Measurements from ENCODE around the gene PRDM16. TPM values are rescaled to one million over a fixed set of nuclear protein-coding genes. Genes with fewer than 3 reads are reported as not detected.
"Not testable (repeated sequence)": the region's sequence is repeated elsewhere in the genome, so short reads cannot be mapped to it uniquely, and the experiment has no call there.

Gene PRDM16
- total RNA-seq, 4 donors from 2014 or later: 15.7 to 54.3 (median 27.6) TPM

DNA sequence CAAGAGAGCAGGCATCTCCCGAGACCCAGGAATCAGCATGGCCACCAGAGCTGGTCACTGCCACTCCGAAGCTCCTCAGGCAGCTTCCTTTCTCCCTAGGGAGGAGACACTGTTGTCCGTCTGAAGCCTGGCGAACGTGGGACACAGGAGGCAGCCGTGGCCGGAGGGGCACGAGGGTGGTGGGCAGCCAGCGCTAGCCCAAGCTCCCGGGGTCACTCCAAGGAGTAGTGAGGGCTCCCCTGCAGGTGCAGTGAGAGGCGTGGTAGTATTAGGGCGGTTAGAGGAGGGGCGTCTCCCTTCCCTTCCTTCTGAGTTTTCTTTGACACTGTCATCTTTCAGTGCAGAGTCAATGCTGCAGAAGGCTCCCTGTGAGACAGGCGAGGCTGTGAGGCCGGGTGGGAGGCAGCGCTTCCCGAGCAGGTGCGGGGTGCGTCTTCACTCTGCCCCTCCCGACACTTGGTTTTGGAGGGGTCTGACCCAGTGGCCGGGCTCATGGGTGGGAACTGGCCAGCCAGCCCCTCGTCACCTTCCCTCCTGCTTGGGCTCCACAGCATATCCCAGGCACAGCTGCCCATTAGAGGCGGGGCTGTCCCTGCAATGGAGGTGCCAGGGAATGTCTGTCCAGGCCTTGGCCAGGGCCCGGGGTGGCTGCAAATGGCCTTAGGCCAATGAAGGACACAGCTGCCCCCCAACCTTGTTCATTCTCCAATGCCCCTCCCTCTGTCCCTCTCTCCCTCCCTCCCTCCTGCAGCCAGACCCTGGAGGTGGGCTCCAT is 213.8 kb downstream of the PRDM16 start:
- WGBS, 2 donors: 92% methylated on average over 20 of the region's 24 CpGs
- intact Hi-C loops (cut with DNase I): no loop called here

DNA sequence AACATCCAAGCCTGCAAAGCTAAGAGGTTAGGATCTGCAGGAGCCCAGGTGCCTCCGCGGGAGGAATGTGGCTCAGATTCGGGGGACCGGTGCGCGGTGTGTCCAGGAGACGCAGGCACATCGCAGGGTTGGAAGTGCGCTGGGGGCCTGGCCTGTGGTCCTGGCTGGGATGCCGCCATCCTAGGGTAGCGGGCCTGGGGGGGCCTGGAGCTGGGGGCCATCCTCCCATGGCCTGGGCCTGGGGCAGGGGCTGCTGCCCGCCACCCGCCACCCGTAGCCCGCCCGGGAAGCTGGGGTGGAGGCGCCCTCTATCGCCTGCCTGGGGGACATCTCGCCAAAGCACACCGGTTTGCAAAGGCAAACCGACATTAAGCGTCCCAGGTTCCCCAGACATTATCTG is 214.8 kb downstream of the PRDM16 start:
- intact Hi-C loops (cut with DNase I): no loop called here
- Histone ChIP-seq H3K36me3 (no peaks in the 10 kb centered on the region), H3K4me3 (replicated peaks in 1 of 3) (no peak overlapping the region), H3K9me3 (no peaks in the 10 kb centered on the region), H3K27me3 (no peaks in the 10 kb centered on the region), H3K27ac (no peak overlapping the region), H3K4me1 (peaks cover 14 to 27% of the 10 kb centered on the region in 2 donors)
- TF ChIP-seq, protein P1, sequence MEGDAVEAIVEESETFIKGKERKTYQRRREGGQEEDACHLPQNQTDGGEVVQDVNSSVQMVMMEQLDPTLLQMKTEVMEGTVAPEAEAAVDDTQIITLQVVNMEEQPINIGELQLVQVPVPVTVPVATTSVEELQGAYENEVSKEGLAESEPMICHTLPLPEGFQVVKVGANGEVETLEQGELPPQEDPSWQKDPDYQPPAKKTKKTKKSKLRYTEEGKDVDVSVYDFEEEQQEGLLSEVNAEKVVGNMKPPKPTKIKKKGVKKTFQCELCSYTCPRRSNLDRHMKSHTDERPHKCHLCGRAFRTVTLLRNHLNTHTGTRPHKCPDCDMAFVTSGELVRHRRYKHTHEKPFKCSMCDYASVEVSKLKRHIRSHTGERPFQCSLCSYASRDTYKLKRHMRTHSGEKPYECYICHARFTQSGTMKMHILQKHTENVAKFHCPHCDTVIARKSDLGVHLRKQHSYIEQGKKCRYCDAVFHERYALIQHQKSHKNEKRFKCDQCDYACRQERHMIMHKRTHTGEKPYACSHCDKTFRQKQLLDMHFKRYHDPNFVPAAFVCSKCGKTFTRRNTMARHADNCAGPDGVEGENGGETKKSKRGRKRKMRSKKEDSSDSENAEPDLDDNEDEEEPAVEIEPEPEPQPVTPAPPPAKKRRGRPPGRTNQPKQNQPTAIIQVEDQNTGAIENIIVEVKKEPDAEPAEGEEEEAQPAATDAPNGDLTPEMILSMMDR (IDR thresholded peaks at IDR 0.05): peak; percentile 35 to 79 (median 62)
- TF ChIP-seq POLR2A (IDR thresholded peaks at IDR 0.05): no peak
- DNase-seq: peak; percentile 50 to 63
- WGBS, 2 donors: 29 to 39% methylated on average over 22 of the region's 22 CpGs

More for the DNA sequence above, 213.8 kb downstream of the PRDM16 start:
- no peaks in the 10 kb centered on the region for H3K27me3 ChIP-seq
- H3K27ac ChIP-seq: peak overlapping the region in 2 of 3 donors; percentile 32 to 50
- DNase-seq: no peak
- peaks cover 25 to 37% of the 10 kb centered on the region in 2 donors for H3K4me1 ChIP-seq
- H3K36me3 ChIP-seq: no peaks in the 10 kb centered on the region
- no peaks in the 10 kb centered on the region for H3K9me3 ChIP-seq
- TF ChIP-seq POLR2A (IDR thresholded peaks at IDR 0.05): no peak
- TF ChIP-seq, protein P1 (IDR thresholded peaks at IDR 0.05): no peak
- H3K4me3 ChIP-seq (replicated peaks in 1 of 3): no peak overlapping the region

DNA sequence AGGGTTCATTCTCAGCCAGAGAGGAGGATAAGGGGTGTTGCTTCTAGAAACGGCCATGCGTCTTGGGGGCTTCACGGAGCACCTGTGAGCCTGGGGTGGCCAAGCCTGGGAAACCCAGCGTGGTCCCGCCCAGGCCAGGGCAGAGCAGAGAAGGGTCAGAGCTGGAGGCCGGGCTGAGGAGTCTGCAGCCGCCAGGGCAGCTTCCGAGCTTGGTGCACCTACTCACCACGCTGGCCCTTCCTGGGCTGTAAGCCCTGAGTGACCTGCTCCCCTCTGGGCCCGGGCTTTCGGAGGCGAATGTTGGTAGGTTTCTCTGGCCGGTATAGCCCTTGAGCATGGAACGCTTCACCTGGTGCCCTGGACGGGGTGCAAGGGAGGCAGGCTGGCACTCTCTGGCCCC is 215.7 kb downstream of the PRDM16 start:
- no peak for DNase-seq
- 90 to 97% methylated on average over 7 to 9 of the region's 15 CpGs for WGBS, 2 donors
- Histone ChIP-seq H3K9me3 (no peaks in the 10 kb centered on the region), H3K27me3 (no peaks in the 10 kb centered on the region), H3K4me3 (replicated peaks in 1 of 3) (no peak overlapping the region), H3K4me1 (peaks cover 8 to 19% of the 10 kb centered on the region in 2 donors), H3K36me3 (no peaks in the 10 kb centered on the region), H3K27ac (no peak overlapping the region)
- TF ChIP-seq POLR2A (IDR thresholded peaks at IDR 0.05): no peak
- TF ChIP-seq, protein P1 (IDR thresholded peaks at IDR 0.05): no peak
- intact Hi-C loops (cut with DNase I): loop anchor here (5.0 kb wide), 1 partner anchor 217 kb away; the partner anchor contains the start of gene PRDM16

DNA sequence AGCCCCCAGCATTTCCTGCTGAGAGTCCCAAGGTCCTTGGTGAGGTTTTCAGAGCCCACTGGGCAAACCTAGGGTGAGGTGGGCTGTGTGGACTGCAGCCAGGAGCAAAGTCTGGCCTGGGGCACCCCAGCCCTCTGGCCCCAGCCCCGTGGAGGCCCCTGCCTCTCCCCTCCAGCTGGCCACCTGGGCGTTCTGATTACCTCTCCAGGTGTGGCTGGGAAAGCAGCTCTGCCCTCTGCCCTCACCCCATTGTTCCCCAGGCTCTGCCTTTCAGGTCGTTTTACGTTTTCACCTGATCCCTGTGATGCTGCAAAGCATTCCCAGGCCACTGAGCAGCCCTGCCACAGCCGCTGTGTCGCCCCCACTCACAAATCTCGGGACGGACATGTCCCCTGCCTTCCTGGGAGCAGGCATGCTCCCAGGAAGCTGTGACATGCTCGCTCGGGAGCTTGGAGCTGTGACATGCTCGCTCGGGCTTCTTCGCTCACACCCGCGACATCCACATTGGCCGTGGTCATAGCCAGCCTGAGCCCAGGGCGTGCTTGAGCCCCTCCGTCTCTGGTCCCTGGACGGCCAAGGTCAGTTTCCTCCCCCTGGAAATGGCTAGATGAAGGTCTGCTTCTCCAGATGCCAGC is 216.2 kb downstream of the PRDM16 start:
- no peak for DNase-seq
- Histone ChIP-seq H3K4me1 (peaks cover 8 to 19% of the 10 kb centered on the region in 2 donors), H3K27me3 (no peaks in the 10 kb centered on the region), H3K27ac (no peak overlapping the region), H3K9me3 (no peaks in the 10 kb centered on the region), H3K4me3 (replicated peaks in 1 of 3) (no peak overlapping the region), H3K36me3 (no peaks in the 10 kb centered on the region)
- TF ChIP-seq, protein P1 (IDR thresholded peaks at IDR 0.05): no peak
- TF ChIP-seq POLR2A (IDR thresholded peaks at IDR 0.05): no peak
- WGBS, 2 donors: 84 to 89% methylated on average over 16 to 19 of the region's 19 CpGs
- intact Hi-C loops (cut with DNase I): loop anchor here (5.0 kb wide), 1 partner anchor 218 kb away; the partner anchor contains the start of gene PRDM16

DNA sequence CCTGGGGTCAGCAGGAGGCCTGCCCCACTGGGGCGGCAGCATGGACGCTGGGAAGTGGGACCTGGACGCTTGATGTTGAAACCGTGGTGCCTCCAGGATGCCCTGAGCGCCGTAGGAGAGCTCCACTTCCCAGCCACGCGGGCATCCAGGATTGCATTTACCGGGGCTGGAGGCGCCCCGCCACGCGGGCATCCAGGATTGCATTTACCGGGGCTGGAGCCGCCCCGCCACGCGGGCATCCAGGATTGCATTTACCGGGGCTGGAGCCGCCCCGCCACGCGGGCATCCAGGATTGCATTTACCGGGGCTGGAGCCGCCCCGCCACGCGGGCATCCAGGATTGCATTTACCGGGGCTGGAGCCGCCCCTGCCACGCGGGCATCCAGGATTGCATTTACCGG is 218.1 kb downstream of the PRDM16 start:
- intact Hi-C loops (cut with DNase I): loop anchor here (5.0 kb wide), 1 partner anchor 220 kb away; the partner anchor contains the start of gene PRDM16
- H3K27me3 ChIP-seq; H3K27ac ChIP-seq; DNase-seq; H3K4me3 ChIP-seq (replicated peaks in 1 of 3); H3K36me3 ChIP-seq; H3K9me3 ChIP-seq: not testable (repeated sequence)
- 93% methylated on average over 5 of the region's 33 CpGs; no CpG with 5 or more reads in 1 of the 2 donors for WGBS, 2 donors
- peaks cover 10 to 23% of the 10 kb centered on the region in 2 donors for H3K4me1 ChIP-seq

Measured in thyroid gland (tissue), 4 donors.